ENCODE data around the gene SEC23IP.
"Not testable (repeated sequence)": the region's sequence is repeated elsewhere in the genome, so short reads cannot be mapped to it uniquely, and the experiment has no call there.

SEC23IP gene

GRCh38 chr10:119891849-119892187, 712 bp upstream of the SEC23IP start:
- not testable (repeated sequence) for H3K27ac ChIP-seq (ENCODE audit: extremely low read depth, low read depth, low read length); H3K9me3 ChIP-seq (ENCODE audit: control insufficient read depth, insufficient read depth, low read depth, low read length)
- Histone ChIP-seq H3K4me1 (ENCODE audit: control insufficient read depth, insufficient read depth, low read length) (peaks cover 22% of the 10 kb centered on the region), H3K36me3 (ENCODE audit: control insufficient read depth in 2 of 2, insufficient read depth in 1 of 2, low read length in 2 of 2) (peaks cover 0 to 18% of the 10 kb centered on the region in 2 experiments; a peak in 1 of 3 replicates), H3K4me3 (ENCODE audit: low read depth, low read length) (peak overlapping the region; percentile 77)
- peak; percentile 90 for TF ChIP-seq ZNF335 (tag by site-specific recombination; conservative IDR thresholded peaks at IDR 0.05)
- POLR2A ChIA-PET: interaction anchor here (0.6 to 3.2 kb wide), 12 partner anchors 8 to 241 kb away, joined by 3 to 49 read pairs (median 4); partner anchors contain the start of genes BAG3, INPP5F and MCMBP
- CTCF ChIA-PET: interaction anchor here (0.6 to 1.4 kb wide), 2 partner anchors 32 to 141 kb away, joined by 3 read pairs; no protein-coding TSS in a partner anchor

- peaks cover 0 to 18% of the 10 kb centered on the region in 2 experiments; a peak in 2 of 3 replicates for H3K36me3 ChIP-seq (ENCODE audit: control insufficient read depth in 2 of 2, insufficient read depth in 1 of 2, low read length in 2 of 2)
- no peak for TF ChIP-seq PATZ1 (tag by site-specific recombination; IDR thresholded peaks at IDR 0.05)
- no peak for TF ChIP-seq TRIM28 (IDR thresholded peaks at IDR 0.05; ENCODE audit: borderline replicate concordance, low read length)
- TF ChIP-seq ZNF658 (tag by site-specific recombination; IDR thresholded peaks at IDR 0.05): no peak
- no peak for TF ChIP-seq YY1 (tag by site-specific recombination; IDR thresholded peaks at IDR 0.05)
- no peak for TF ChIP-seq ZXDB (tag by site-specific recombination; IDR thresholded peaks at IDR 0.05)
- TF ChIP-seq MZF1 (tag by site-specific recombination; IDR thresholded peaks at IDR 0.05; ENCODE audit: borderline replicate concordance): no peak
- no peak for TF ChIP-seq HOXA7 (CRISPR knock-in tag; IDR thresholded peaks at IDR 0.05; ENCODE audit: borderline replicate concordance)
- TF ChIP-seq ZNF785 (tag by site-specific recombination; IDR thresholded peaks at IDR 0.05): no peak
- no peak for TF ChIP-seq ZNF311 (tag by site-specific recombination; IDR thresholded peaks at IDR 0.05; ENCODE audit: borderline replicate concordance)
- no peak for TF ChIP-seq SCRT1 (tag by site-specific recombination; IDR thresholded peaks at IDR 0.05; ENCODE audit: borderline replicate concordance)
- no peak for TF ChIP-seq ZSCAN30 (tag by site-specific recombination; IDR thresholded peaks at IDR 0.05)
- no peak for TF ChIP-seq ZNF777 (tag by site-specific recombination; IDR thresholded peaks at IDR 0.05; ENCODE audit: borderline replicate concordance)
- TF ChIP-seq KLF1 (tag by site-specific recombination; IDR thresholded peaks at IDR 0.05): no peak
- TF ChIP-seq ZNF239 (tag by site-specific recombination; IDR thresholded peaks at IDR 0.05): no peak
- no peak for TF ChIP-seq ZNF513 (tag by site-specific recombination; IDR thresholded peaks at IDR 0.05)
- ChIA-PET CTCF (interaction anchor here (0.8 to 1.4 kb wide), 2 partner anchors 9 to 34 kb away, joined by 3 read pairs; no protein-coding TSS in a partner anchor), POLR2A (interaction anchor here (0.7 to 3.2 kb wide), 11 partner anchors 8 to 1190 kb away, joined by 3 to 49 read pairs (median 6); partner anchors contain the start of genes BAG3, INPP5F and MCMBP)
- peak overlapping the region; percentile 77 for H3K4me3 ChIP-seq (ENCODE audit: low read depth, low read length)
- H3K4me1 ChIP-seq (ENCODE audit: control insufficient read depth, insufficient read depth, low read length): peaks cover 27% of the 10 kb centered on the region
- H3K27ac ChIP-seq (ENCODE audit: extremely low read depth, low read depth, low read length): peak overlapping the region; percentile 66; the same call in 1 of the 2 replicates
- no peaks in the 10 kb centered on the region for H3K9me3 ChIP-seq (ENCODE audit: control insufficient read depth, insufficient read depth, low read depth, low read length)
Measured at GRCh38 chr10:119893074-119893473, 544 bp downstream of the SEC23IP start.

- TF ChIP-seq ZBTB21 (tag by site-specific recombination; IDR thresholded peaks at IDR 0.05) (no peak), ZNF335 (tag by site-specific recombination; conservative IDR thresholded peaks at IDR 0.05) (0 out of 2 replicates have a peak, but pooled peaks have one; percentile 9)
- Histone ChIP-seq H3K4me3 (ENCODE audit: low read depth, low read length) (peak overlapping the region; percentile 6; the same call in 1 of the 2 replicates), H3K27ac (ENCODE audit: extremely low read depth, low read depth, low read length) (no peak overlapping the region), H3K9me3 (ENCODE audit: control insufficient read depth, insufficient read depth, low read depth, low read length) (no peaks in the 10 kb centered on the region), H3K36me3 (ENCODE audit: control insufficient read depth in 2 of 2, insufficient read depth in 1 of 2, low read length in 2 of 2) (peaks cover 2 to 27% of the 10 kb centered on the region in 2 experiments), H3K4me1 (ENCODE audit: control insufficient read depth, insufficient read depth, low read length) (peaks cover 27% of the 10 kb centered on the region)
- ChIA-PET POLR2A (interaction anchor here (0.7 to 2.0 kb wide), 2 partner anchors 243 to 1189 kb away, joined by 7 to 10 read pairs; partner anchors contain the start of gene BAG3), CTCF (interaction anchor here (0.6 kb wide), 1 partner anchor 34 kb away, joined by 3 read pairs; no protein-coding TSS in a partner anchor)
Measured at GRCh38 chr10:119893845-119894427, 1.4 kb downstream of the SEC23IP start.
